Fibroblast of skin of abdomen (primary cell): ENCODE results near the gene OGDHL.
"Not testable (repeated sequence)": the region's sequence is repeated elsewhere in the genome, so short reads cannot be mapped to it uniquely, and the experiment has no call there.

Source experiments
- DNase-seq: peaks from one replicate; pipeline ENCODE4 v3.0.0-alpha.2; 2013

Gene OGDHL

DNA sequence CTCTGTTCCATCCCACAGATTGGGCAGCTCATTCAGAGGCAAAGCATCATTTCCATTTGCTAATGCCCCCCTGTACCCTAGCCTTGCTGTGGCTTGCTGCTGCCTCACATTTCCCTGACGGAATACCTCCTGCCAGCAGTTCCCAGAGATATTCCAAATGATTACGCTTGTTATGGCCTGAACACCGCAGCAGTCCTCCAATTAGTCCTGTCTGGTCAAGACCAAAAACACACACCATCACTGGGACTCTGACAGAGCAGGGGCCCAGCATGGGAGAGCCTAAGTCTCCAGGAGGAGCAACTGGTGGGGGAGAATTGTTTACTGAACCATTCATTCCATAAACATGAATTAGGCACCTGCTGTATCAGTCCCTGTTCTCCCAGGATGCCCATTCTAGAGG, 6.1 kb downstream of the OGDHL start:
- no peak for DNase-seq

DNA sequence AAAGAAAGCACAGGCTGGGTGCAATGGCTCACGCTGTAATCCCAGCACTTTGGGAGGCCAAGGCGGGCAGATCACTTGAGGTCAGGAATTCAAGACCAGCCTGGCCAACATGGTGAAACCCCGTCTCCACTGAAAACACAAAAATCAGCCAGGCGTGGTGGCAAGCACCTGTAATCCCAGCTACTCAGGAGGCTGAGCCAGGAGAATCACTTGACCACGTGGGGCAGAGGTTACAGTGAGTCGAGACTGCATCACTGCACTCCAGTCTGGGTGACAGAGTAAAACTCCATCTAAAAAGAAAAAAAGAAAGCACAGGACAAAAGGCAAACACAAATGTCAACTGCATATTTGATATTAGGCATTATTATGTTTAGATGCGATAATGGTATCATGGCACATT, 7.2 kb downstream of the OGDHL start:
- not testable (repeated sequence) for DNase-seq

DNA sequence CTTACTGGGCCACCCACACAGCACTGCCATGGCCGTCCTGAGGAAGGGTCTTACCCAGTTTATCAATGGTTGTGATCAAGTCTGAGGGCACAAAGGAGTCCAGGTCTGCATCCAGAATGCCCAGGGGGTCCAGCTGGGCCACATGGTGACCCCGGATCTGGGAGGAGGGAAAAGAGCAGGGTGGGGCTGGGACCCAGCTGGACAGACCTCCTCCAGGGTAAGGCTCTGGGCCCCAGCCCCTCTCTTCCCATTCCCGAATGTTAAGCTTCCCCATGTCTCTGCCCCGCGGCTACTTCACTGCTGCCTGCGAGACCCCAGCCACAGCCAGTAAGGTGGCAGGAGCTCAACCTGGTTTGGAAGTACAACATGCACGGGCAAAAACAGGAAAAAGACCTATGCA, 9.5 kb downstream of the OGDHL start:
- DNase-seq = no peak

DNA sequence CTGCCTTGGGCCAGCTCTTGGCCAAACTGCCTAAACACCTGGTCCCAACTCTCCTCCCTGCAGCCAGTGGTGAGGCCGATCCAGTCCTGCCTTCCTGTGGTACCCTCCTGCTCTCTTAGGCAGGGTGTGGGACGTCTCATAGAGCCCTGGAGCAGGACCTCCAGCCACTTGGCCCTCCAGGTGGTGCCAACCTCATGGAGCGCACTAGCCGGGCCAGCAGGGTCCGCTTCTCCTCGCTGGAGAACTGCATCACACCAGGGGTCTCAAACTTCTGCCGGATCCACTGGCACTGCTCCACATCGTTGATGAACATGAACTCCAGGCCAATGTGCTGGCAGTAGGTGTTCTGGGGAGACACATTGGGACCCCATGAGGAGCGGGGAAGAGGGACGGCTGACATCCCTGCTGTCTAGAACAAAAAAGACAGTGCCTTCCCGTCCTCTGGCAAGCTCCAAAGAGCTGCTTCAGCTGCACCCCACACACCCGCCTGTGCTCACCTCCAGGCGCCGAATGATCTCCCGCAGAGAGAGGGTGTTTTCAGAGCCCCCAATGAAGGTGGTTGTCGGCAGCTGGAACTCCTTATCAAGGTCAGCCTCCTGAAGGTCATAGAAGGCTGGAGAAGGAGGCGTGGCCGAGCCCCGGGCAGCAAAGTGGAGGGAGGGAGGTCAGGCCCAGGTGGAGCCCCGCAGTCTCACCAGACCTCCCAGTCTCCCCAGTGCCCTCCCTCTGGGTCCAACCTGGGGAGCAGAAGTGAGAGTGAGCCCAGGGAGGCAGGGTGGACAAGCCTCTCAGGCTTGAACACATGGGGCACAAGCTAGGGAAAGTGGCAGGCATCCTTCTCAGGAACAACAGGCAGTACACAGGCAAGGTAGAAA, 10.2 kb downstream of the OGDHL start:
- no peak for DNase-seq

DNA sequence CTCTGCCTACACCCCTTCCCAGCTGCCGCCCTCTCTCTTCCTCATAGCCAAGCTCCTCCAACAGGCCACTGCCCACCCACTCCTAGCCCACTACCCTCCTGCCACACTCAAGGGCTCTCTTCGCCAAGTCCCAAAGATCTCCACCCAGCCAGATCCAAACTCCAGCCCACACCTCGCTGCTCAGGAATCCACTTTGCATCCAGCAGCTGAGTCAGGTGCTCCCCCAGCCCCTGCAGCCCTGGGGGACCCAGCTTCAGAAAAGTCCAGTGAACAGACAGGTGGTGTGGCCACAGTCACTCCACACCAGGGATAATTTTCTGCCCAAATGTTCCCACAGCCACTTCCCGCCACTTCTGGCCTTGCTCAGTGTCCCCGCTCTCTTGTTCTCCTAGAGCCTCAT, 10.9 kb downstream of the OGDHL start:
- no peak for DNase-seq

DNA sequence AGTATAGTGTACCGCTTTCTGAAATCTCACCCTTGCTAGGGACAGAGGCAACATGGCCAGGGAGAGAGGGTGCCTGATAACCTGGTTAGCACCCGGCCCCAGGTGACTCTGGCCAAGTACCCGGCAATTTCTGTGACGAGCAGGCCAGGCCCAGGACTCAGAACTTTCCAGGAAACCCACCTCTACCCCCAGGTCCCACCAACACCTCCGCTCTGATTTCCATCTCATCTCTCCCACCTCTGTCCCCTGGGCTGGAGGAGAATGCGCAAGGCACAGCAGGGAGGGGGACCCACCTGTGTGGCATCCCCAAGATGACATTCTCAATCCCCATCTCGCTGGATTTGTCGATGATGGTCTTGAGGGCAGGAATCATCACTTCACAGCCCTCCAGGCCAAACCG, 11.6 kb downstream of the OGDHL start:
- DNase-seq = no peak

DNA sequence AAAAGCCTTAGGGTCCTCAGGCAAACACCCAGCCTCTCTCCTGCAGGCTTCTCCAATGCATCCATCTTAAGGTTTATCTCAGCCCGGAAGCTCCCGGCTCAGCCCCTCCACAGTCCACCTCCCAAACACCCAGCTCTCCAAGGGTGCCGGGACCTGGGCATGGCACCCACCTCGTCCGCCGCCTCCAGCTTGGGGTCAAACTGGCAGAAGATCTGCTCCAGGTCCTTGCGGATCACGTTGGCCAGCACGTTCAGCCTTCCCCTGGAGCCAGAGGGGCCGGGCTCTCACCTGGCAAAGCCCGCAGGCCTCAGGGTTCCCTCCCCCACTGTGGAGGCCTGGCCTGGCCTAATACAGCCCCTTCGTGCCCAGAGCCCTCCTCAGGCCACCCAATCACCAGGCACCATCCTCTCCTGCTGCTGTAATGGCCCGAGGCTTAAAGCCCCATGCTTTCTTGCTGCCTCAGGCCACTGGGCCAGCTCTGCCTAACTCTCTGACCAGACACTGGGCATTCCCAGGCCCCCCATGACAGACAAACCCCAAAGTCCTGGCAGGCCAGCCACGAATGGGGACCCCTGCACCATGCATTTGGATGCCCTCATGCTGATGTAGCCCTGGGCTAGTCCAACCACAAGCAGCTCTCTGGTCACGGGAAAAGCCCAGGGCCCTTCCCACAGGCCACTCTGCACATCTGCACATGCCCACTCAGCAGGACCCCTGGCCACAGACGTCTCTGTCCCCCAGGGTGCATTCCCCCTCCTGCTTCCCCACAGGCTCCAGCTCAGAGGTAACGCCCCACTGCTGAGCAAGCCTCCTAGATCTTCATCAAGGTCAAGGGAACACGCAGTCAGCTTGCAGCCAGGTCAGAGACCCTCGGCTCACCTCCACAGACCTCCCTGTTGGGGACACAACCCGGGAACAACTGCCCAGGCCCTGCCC, 12.3 kb downstream of the OGDHL start:
- no peak for DNase-seq

DNA sequence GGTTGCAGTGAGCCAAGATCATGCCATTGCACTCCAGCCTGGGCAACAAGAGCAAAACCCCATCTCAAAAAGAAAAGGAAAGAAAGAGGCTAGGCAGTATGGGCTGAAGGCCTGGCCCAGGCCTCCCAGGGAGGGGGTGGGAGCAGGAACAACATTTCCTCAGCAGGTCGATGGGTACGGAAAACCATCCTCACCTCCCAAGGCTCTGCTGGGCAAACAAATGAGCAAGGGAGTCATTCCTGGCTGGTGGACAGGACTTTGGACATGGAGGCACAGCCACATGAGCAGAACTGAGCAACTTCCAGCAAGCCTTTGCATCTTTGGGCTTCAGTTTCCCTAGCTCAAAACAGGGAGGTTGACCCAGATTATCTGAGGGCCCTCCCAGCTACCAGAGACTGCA, 13.0 kb downstream of the OGDHL start:
- DNase-seq = no peak

DNA sequence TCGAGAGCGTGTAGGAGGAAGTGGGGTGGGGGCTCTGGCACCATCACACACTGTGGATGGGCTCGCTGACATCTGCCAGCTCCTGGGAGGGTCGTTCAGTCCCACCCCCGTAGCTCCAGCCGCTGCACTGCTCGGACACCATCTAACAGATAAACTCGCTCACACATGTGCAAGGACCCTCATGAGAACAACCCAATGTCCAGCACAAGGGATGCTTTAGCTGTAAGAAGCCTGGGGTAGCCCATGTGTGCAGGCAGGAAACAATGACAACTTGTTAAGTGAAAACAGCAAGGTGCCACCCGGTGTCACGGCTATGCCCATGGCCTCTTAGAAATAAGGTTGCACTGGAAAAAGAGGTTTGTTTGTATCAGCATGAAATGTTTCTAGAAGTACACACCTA, 14.1 kb downstream of the OGDHL start:
- no peak for DNase-seq

DNA sequence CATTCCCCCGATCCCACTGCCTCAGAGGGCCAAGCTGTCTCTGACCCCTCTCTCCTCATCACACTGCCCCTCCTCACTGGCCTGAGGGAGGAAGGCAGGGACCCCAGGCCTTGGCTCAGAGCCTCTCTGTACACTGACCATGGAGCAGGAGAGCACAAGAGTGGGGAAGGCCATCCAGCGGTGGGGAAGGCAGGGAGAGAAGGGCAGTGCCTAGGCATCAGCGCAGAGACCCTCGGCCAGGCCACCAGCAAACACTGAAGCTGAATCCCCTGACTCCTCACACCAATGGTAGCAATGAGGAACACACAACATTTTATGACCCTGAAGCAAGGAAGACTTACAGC, 14.8 kb downstream of the OGDHL start:
- DNase-seq = no peak

DNA sequence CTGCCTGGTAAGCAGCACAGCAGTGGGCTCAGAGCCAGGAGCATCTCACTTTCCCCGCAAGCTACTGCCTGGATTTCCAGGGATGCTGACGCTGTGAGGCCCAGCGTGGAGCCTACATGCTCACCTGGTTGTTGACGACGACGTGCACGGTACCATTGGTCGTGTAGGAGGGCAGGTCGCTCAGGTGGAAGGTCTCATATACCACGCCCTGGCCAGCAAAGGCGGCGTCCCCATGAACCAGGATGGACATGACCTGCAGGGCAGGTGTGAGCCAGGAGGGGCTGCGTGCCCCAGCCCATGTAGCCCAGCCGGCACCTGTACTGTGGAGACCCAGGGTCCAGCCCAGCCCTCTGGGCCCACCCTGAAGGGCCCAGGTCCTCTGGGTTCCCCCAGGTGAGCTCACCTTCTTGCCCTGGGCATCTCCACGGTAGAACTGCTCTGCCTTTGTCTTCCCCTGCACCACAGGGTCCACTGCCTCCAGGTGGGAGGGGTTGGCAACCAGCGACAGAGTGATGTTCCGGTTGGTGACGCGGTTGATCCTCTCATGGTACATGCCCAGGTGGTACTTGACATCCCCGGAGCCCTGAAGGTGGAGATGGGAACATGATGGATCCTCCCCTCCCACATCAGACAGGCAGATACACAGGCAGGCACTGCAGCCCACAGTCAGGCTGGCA, 15.4 kb downstream of the OGDHL start:
- no peak for DNase-seq

DNA sequence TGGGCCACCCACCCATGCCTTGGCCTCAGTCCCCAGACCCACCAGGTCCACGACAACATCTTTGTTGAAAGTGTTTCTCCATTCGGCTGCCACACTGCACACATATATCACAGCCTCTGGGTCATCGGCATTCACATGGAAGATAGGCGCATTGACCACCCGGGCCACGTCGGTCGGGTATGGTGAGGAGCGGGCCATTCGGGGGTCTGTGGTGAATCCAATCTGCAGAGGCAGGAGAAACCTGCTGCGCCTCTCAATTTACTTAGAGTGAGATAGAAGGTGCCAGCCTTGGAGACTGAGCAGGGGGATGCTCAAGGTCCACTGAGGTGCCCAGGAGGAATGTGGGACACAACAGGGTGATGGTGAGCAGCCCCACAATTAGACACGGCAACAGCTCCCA, 16.4 kb downstream of the OGDHL start:
- DNase-seq = no peak

DNA sequence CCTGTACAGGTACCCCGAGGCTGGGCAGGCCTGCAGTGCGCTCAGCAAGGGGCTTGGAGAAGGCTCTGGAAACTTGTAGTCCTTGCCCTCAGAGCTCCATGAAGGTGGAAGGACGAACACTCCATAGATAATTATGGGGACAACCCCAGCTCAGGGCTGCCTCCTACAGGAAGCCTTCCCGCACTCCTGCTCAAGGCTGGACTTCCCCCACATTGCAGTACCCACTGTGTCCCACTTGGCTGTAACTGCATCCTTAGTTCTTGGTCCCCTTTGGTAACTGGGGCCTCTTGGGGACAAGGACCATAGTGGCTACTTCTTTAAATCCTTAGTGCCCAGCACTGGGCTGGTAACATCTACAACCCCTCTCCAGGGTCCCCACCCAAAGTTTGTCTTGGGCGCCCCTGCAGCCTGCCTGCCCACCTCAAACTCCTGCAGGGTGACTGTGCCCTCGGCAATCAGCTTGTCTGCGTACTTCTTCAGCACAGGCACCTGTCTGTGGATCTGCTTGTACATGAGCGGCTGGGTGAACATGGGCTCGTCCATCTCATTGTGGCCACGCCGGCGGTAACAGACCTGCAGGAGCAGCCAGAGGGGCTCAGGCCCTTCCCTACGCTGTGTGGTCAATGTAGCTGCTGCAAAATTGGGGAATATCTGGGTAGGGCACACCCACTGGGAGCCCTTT, 17.1 kb downstream of the OGDHL start:
- DNase-seq = no peak

DNA sequence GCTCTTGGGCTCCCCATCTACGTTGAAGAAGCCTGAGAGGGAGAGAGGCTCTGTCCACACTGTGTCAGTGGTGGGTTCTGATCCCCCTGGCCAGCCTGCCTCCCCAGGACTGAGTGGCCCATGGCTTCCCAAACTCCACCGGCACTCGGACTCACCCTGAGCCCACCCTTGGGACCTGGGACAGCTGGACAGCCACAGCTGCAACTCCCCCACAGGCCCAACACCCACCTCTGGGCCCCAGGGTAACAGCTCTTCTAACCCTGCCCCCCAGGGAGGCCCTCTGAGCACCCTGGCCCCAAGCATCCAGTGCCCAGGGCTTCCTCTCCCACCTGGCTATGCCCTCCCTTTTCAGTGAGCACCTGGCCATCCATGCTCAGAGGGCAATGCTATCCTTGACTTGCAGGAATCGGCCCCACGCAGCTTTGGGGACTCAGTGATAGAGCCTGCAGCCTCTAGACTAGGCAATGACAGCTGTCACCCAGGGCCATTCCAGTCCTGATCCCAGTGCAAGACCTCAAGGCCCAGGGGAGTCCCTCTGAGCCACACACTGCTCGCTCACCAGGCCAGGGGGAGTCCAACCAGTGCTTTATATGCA, 17.9 kb downstream of the OGDHL start:
- DNase-seq = no peak

DNA sequence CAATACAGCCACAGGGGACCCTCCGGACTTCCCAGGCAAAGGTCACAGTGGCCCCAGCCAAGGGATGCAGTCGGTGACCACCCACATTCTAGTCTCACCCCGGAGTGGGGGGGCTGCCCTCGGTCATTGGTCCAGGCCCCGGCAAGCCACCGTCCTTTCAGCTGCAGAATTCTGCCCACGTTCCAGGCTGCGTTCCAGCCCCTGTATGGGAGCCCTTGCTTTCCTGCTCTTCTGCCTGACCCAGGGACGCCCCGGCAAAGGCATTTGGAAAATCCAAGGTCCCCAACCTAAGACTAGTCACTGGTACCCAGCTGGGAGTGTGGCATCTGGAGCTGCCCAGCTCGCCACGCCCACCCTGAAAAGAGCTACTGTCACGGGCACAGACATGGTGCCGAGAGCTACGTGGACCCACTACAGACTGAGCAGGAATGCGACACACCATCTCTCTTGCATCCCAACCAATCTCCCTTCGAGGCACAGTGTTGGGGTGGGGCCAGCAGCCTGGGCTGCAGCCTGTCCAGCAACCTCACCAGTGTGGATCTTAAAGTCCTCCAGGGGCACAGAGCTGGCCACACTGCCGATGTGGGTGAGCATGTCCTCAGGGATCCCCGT, 18.6 kb downstream of the OGDHL start:
- no peak for DNase-seq

DNA sequence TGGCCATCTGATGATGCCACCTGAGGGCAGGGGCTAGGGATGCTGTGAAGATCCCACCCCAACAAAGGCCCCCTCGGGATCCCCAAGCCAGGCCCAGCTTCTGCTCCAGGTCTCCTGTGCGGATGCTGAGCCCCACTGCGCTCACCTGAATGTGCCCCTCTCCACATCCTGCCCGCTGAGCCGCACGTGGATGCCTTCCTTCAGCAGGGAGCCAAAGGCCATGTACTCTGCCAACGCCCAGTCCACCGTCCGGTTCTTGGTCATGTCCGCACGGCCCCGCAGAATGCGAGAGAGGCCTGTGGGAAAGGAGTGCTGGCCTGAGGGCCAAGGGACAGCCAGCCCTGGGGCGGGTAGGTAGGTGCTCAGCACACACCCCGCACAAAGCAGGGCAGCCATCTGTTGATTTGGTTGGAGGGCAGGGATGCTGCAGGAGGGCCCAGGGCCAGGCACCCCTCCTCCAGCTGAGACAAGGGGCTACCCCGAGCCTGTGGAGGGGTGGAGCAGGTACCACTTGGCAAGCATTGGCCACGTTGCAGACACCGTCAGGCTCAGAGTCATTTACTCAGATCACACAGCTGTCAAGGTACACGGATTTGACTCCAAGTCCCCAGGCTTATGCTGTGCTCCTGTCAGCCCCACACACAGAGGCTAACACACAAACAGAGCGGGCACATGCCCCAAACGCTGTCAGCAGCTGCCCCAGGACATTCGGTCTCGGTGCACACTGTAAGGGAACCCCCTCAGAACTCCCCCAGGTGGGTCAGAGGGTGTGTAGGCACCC, 19.2 kb downstream of the OGDHL start:
- no peak for DNase-seq

DNA sequence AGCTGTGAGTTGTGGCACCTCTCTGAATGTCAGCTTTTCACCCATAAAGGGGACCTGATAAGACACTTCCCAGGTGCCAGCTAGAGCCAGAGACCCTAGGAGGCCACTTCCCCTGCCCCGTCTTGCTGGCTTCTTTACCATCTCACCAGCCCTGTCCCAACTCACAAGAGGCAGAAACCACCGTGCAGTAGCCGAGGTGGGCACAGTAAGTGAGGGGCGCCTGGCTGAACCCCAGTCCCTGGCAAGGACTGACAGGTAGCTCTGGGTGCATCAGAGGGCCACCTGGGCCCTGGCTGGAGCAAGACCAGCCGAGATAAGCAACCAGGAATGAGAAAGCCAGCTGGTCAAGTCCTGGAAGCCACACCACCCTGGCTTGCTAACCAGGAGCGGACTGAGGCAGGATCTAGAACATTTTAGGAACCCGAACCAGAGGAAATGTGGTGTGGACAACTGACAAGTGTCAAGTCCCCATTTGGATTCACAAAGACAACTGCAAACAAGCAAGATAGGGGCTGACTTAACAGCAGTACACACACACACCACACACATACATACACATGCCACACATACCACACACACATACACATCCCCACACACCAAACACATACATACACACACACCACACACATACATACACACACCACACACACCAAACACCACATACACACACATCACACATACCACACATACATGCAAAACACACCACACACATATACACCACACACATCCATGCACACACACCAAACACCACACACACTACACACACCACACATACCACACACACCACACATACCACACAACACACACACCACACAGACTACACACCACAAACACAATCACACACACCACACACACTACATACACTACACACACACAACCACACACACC, 20.8 kb downstream of the OGDHL start:
- DNase-seq = no peak

DNA sequence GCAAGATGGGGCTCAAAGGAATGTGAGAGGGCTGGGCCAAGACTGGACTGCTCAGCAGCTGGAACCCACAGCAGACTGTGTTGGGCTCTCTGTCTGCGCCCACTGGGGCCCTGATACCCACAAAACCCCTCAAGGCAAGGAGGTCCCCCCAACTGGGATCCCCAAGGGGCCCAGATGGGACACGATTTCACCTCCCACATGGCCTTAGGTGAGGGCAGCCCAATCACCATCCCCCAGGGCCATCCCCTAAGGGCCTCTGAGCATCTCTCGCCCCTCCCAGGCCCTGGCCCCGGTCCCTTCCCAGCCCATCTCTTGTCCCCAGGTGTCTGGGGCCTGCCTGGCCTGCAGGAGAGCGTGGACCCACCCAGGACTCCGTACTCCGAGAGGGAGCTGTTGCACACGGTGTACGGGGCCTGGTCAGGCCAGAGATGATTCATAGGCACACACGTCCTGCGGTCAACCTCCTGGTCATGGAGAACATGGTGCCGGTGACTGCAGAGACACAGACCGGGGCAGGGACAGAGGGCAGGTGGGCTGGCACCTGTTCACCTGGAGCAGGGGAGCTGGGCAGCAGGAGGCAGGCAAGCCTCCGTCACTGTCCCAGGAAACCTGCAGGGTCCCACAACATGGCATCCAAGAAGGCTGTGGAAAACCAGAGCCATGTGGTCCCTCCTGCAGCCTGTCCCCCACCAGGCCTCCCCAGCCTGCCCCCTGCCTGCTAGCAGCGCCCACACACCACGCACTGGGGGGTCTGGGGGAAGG, 21.6 kb downstream of the OGDHL start:
- DNase-seq = no peak

DNA sequence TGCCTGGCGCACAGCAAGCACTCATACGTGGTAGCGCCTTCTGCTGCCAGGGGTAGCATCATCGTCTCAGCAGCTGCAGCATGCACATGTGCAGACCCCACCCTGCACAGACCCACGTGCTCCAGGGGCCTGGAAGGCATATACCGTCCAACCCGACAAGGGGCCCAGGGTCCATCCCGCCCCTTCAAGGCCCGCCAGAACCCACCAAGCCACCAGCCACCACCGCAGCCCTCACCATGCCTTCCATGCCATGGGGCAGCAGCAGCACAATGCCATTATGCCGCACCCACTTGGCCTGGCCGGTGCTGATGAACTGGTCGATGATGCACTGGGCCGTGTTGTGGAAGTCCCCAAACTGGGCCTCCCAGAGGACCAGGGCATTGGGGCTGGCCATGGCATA, 22.7 kb downstream of the OGDHL start:
- no peak for DNase-seq
